ENCODE results near the gene FXYD5. TPM values are rescaled to one million over a fixed set of nuclear protein-coding genes. Genes with fewer than 3 reads are reported as not detected.

FXYD5 gene
- total RNA-seq, 1 experiment from 2014 or later = 42.6 TPM

DNA sequence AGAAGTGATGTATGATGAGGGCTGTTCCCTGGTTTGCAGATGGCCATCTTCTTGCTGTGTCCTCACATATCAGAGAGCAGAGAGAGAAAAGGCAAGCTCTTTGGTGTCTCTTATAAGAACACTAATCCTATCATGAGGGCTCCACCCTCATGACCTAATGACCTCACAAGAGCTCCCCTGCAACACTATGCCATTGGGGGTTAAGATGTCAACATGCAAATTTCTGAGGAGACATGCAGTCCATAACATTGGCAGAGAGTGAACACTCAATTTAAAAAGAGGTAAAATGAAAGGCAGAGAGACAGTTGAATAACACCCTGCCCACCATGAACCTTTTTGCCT lies 63.1 kb downstream of the FXYD5 start:
- no peaks in the 10 kb centered on the region for H3K36me3 ChIP-seq
- no peak overlapping the region for H3K4me3 ChIP-seq
- peaks cover 3% of the 10 kb centered on the region; the same call in 1 of the 2 replicates for H3K27me3 ChIP-seq (replicated peaks)
- H3K9me3 ChIP-seq (replicated peaks) = no peaks in the 10 kb centered on the region
- no peak for DNase-seq (ENCODE audit: low read depth in 1 of 2, low spot score in 2 of 2)
- H3K4me1 ChIP-seq (replicated peaks) = no peaks in the 10 kb centered on the region
- H3K27ac ChIP-seq = no peak overlapping the region

DNA sequence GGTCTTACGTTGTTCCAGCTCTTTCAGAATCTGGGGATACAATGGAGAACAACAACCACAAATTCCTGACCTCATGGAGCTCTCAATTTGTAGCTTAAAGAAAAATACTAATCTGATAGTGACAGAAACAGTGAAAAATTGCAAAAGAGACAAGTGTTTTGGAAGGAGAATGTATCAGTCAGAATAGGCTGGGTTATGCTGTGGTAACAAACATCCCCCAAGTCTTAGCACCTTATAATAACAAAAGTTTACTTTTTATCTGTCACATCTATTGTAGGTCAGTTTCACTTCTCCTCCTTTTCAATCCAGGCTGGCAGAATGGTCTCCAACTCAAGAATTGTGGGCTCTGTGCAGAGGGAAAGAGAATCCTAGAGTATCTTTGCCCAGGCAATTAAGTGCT lies 64.5 kb downstream of the FXYD5 start:
- H3K27me3 ChIP-seq (replicated peaks) = peaks cover 1% of the 10 kb centered on the region; the same call in 1 of the 2 replicates
- H3K4me3 ChIP-seq = no peak overlapping the region
- no peaks in the 10 kb centered on the region for H3K4me1 ChIP-seq (replicated peaks)
- H3K27ac ChIP-seq = no peak overlapping the region
- no peaks in the 10 kb centered on the region for H3K9me3 ChIP-seq (replicated peaks)
- H3K36me3 ChIP-seq = no peaks in the 10 kb centered on the region
- no peak for DNase-seq (ENCODE audit: low read depth in 1 of 2, low spot score in 2 of 2)

Other genes starting within 250 kb of the FXYD5 start
- 2.8 and 4.3 TPM in 2 replicates for gene ZNF30, start 227.8 kb upstream of the FXYD5 start, total RNA-seq (2014; rRNA removed; shearing (Covaris generic))
- 2.9 and 4.8 TPM in 2 replicates for gene ZNF792, start 190.5 kb upstream of the FXYD5 start, total RNA-seq (2014; rRNA removed; shearing (Covaris generic))
- gene GRAMD1A, start 154.4 kb upstream of the FXYD5 start, total RNA-seq (2014; rRNA removed; shearing (Covaris generic)) = 14.0 and 21.6 TPM in 2 replicates
- 2.9 and 4.0 TPM in 2 replicates for gene SCN1B, start 124.3 kb upstream of the FXYD5 start, total RNA-seq (2014; rRNA removed; shearing (Covaris generic))
- gene HPN, start 113.0 kb upstream of the FXYD5 start, total RNA-seq (2014; rRNA removed; shearing (Covaris generic)) = not detected in 2 replicates
- not detected in 2 replicates for gene FXYD3, start 38.9 kb upstream of the FXYD5 start, total RNA-seq (2014; rRNA removed; shearing (Covaris generic))
- gene LGI4, start 19.7 kb upstream of the FXYD5 start, total RNA-seq (2014; rRNA removed; shearing (Covaris generic)) = not detected in 2 replicates
- gene FXYD1, start 15.9 kb upstream of the FXYD5 start, total RNA-seq (2014; rRNA removed; shearing (Covaris generic)) = not detected in 2 replicates
- not detected in 2 replicates for gene FXYD7, start 11.5 kb upstream of the FXYD5 start, total RNA-seq (2014; rRNA removed; shearing (Covaris generic))
- not detected in 2 replicates for gene FAM187B, start 74.0 kb downstream of the FXYD5 start, total RNA-seq (2014; rRNA removed; shearing (Covaris generic))
- gene LSR, start 94.3 kb downstream of the FXYD5 start, total RNA-seq (2014; rRNA removed; shearing (Covaris generic)) = 2.0 TPM in 1 of 2 replicates, not detected in the other
- gene USF2, start 114.2 kb downstream of the FXYD5 start, total RNA-seq (2014; rRNA removed; shearing (Covaris generic)) = 42.9 and 60.3 TPM in 2 replicates
- not detected in 2 replicates for gene HAMP, start 127.8 kb downstream of the FXYD5 start, total RNA-seq (2014; rRNA removed; shearing (Covaris generic))
- gene MAG, start 137.4 kb downstream of the FXYD5 start, total RNA-seq (2014; rRNA removed; shearing (Covaris generic)) = 0.50 TPM in 1 of 2 replicates, not detected in the other
- gene CD22, start 174.5 kb downstream of the FXYD5 start, total RNA-seq (2014; rRNA removed; shearing (Covaris generic)) = 0.03 and 0.21 TPM in 2 replicates
- gene FFAR1, start 193.2 kb downstream of the FXYD5 start, total RNA-seq (2014; rRNA removed; shearing (Covaris generic)) = not detected in 2 replicates
- not detected in 2 replicates for gene FFAR3, start 203.7 kb downstream of the FXYD5 start, total RNA-seq (2014; rRNA removed; shearing (Covaris generic))
- gene GPR42, start 216.3 kb downstream of the FXYD5 start, total RNA-seq (2014; rRNA removed; shearing (Covaris generic)) = not detected in 2 replicates

Data from SJSA1 (cell line).